NT2/D1 (cell line): ENCODE data around the gene LRMDA.

ENCODE experiments used
- YY1 ChIP-seq: IDR thresholded peaks from 2 replicates; pipeline ENCODE4 v1.6.1; 2011; ENCODE audit not compliant: insufficient read length, insufficient read depth
- ZNF274 ChIP-seq: IDR thresholded peaks from 2 replicates; pipeline ENCODE4 v1.6.1; 2011; ENCODE audit warnings: mild to moderate bottlenecking, low read depth, low read length

DNA sequence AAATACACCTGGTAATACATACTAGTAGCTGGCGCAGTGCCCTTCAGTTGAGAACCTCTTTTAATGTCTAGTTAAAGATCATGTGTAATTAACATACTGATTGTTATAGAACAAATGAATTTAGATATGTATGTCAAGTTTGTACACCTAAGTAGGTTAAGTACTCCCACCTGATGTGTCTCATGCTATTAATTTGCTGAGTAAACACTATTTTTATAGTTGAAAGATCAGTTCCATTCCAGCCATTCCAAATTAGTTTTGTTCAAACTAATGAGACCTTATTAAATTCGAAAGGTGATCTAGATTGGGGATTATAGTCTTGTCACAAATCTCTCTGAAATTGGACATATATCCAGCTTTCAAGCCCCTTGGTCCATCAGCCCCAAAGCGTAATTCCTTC lies 710.0 kb downstream of the LRMDA start:
- TF ChIP-seq ZNF274 (no peak), YY1 (no peak)
